SK-N-SH (cell line): Measurements from ENCODE around the gene RABGAP1L. TPM values are rescaled to one million over a fixed set of nuclear protein-coding genes. Genes with fewer than 3 reads are reported as not detected.

Source experiments
- CTCF ChIA-PET: fragments of 300-600, 350-600 bp; formaldehyde crosslinking; extraction: SDS; loops from one replicate; lab custom pipeline; 2021; lab: Yijun Ruan, JAX
- POLR2A ChIA-PET: fragments of 350-600 bp; sonication (Branson Sonifier 250); formaldehyde crosslinking; extraction: SDS; loops from one replicate; lab custom pipeline; 2020; ENCODE audit warnings: antibody characterized with exemption, inconsistent platforms; lab: Yijun Ruan, JAX
- DNase-seq: peaks from one replicate; pipeline ENCODE4 v3.0.0; 2012
- H2AFZ ChIP-seq: fragments of 200-600 bp; sonication (generic); 2 replicates; pipeline ENCODE4 v1.8.1; 2016; ENCODE audit warnings: antibody characterized with exemption, mild to moderate bottlenecking, low read depth
- H3F3A ChIP-seq: fragments of 200-600 bp; sonication (generic); replicated peaks from 2 replicates; pipeline ENCODE3; 2016; ENCODE audit warnings: antibody characterized with exemption, mild to moderate bottlenecking; ENCODE audit not compliant: insufficient read depth
- H3K27ac ChIP-seq, 2 experiments: fragments of 200-500 bp in 1 of 2; fragments of 200-600 bp in 1 of 2; sonication (Bioruptor generic) in 1 of 2; sonication (generic), shearing (Covaris generic) in 1 of 2; 2 replicates each; pipeline versions ENCODE4 v1.5.1 to v1.6.1; 2014 to 2016; ENCODE audit warnings: low read depth in 2 of 2, inconsistent platforms in 1 of 2, low read length in 1 of 2, mild to moderate bottlenecking in 1 of 2, mixed read lengths in 1 of 2
- H3K27me3 ChIP-seq: fragments of 200-600 bp; sonication (generic), shearing (Covaris generic); 2 replicates; pipeline ENCODE4 v1.6.1; 2016; ENCODE audit warnings: mixed run types; ENCODE audit not compliant: insufficient read depth
- H3K36me3 ChIP-seq, 2 experiments: fragments of 200-500 bp in 1 of 2; fragments of 200-600 bp in 1 of 2; sonication (Bioruptor generic) in 1 of 2; sonication (generic) in 1 of 2; replicated peaks in 1 of 2; 2 replicates each; pipeline versions ENCODE3 to v1.5.1; 2014 to 2016; ENCODE audit warnings: low read length in 1 of 2, mild to moderate bottlenecking in 1 of 2; ENCODE audit not compliant: insufficient read depth in 2 of 2, control insufficient read depth in 1 of 2
- H3K4me1 ChIP-seq, 2 experiments: fragments of 200-500 bp in 1 of 2; fragments of 200-600 bp in 1 of 2; sonication (Bioruptor generic) in 1 of 2; sonication (generic), shearing (Covaris generic) in 1 of 2; 2 replicates each; pipeline versions ENCODE4 v1.5.1 to v1.6.1; 2014 to 2016; ENCODE audit warnings: low read depth in 1 of 2, low read length in 1 of 2, mixed run types in 1 of 2; ENCODE audit not compliant: insufficient read depth in 2 of 2, control insufficient read depth in 1 of 2
- H3K4me2 ChIP-seq: fragments of 200-600 bp; sonication (generic), shearing (Covaris generic); 2 replicates; pipeline ENCODE4 v1.6.1; 2017; ENCODE audit warnings: mixed run types
- H3K4me3 ChIP-seq, 2 experiments: fragments of 200-500 bp in 1 of 2; fragments of 200-600 bp in 1 of 2; sonication (Bioruptor generic) in 1 of 2; sonication (generic), shearing (Covaris generic) in 1 of 2; 2 replicates each; pipeline versions ENCODE4 v1.5.1 to v1.8.1; 2014 to 2016; ENCODE audit warnings: low read depth in 2 of 2, inconsistent platforms in 1 of 2, low read length in 1 of 2, mild to moderate bottlenecking in 1 of 2, mixed read lengths in 1 of 2, moderate library complexity in 1 of 2
- H3K79me2 ChIP-seq: fragments of 200-600 bp; sonication (generic); 2 replicates; pipeline ENCODE4 v1.8.1; 2017; ENCODE audit warnings: mild to moderate bottlenecking; ENCODE audit not compliant: insufficient read depth
- H3K9ac ChIP-seq: fragments of 200-600 bp; sonication (generic); 2 replicates; pipeline ENCODE4 v1.6.1; 2017; ENCODE audit warnings: mixed run types
- H3K9me2 ChIP-seq: fragments of 200-600 bp; sonication (generic); 2 replicates; pipeline ENCODE4 v1.6.1; 2017; ENCODE audit warnings: mixed run types
- H3K9me3 ChIP-seq: fragments of 200-600 bp; sonication (generic); 2 replicates; pipeline ENCODE4 v1.6.1; 2017; ENCODE audit warnings: mixed run types, mild to moderate bottlenecking, moderate library complexity
- H4K20me1 ChIP-seq: fragments of 200-600 bp; sonication (generic); 2 replicates; pipeline ENCODE4 v1.6.1; 2017; ENCODE audit warnings: mild to moderate bottlenecking, mixed run types; ENCODE audit not compliant: insufficient read depth
- CHD2 ChIP-seq: fragments of 150-350 bp; IDR thresholded peaks from 2 replicates; pipeline ENCODE4 v1.6.1; 2018; ENCODE audit warnings: low read length; ENCODE audit not compliant: partially characterized antibody
- CTCF ChIP-seq: fragments of 200-600 bp; sonication (generic); IDR thresholded peaks from 2 replicates; pipeline ENCODE4 v1.6.1; 2017; ENCODE audit warnings: antibody characterized with exemption, mild to moderate bottlenecking, moderate library complexity
- ELF1 ChIP-seq: IDR thresholded peaks from 2 replicates; pipeline ENCODE4 v1.4.0; 2012
- EZH2phosphoT487 ChIP-seq: fragments of 200-600 bp; sonication (generic); IDR thresholded peaks from 2 replicates; pipeline ENCODE4 v1.6.1; 2017; ENCODE audit warnings: low read depth, mixed run types, mild to moderate bottlenecking, antibody characterized with exemption, moderate library complexity, borderline replicate concordance
- FOXM1 ChIP-seq: IDR thresholded peaks from 2 replicates; pipeline ENCODE4 v1.4.0; 2012; ENCODE audit warnings: low read depth, mild to moderate bottlenecking
- GATA2 ChIP-seq: sonication (generic); formaldehyde crosslinking; IDR thresholded peaks from 2 replicates; pipeline ENCODE4 v1.5.0; 2020; ENCODE audit warnings: mild to moderate bottlenecking, missing genetic modification reagents
- IRF3 ChIP-seq: fragments of 150-350 bp; IDR thresholded peaks from 2 replicates; pipeline ENCODE4 v1.6.1; 2016; ENCODE audit warnings: mild to moderate bottlenecking, low read depth, low read length
- JUND ChIP-seq: IDR thresholded peaks from 2 replicates; pipeline ENCODE4 v1.4.0; 2012
- MAX ChIP-seq: IDR thresholded peaks from 2 replicates; pipeline ENCODE4 v1.4.0; 2012; ENCODE audit warnings: low read depth
- MXI1 ChIP-seq: IDR thresholded peaks from 2 replicates; pipeline ENCODE4 v1.6.1; 2012; ENCODE audit warnings: mild to moderate bottlenecking, low read depth, low read length, improper control_type of control experiment
- PBX3 ChIP-seq: IDR thresholded peaks from 2 replicates; pipeline ENCODE4; 2012
- RAD21 ChIP-seq: IDR thresholded peaks from 2 replicates; pipeline ENCODE4 v1.6.1; 2012; ENCODE audit warnings: mild to moderate bottlenecking, low read length
- RXRA ChIP-seq: IDR thresholded peaks from 2 replicates; pipeline ENCODE4 v1.4.0; 2012; ENCODE audit warnings: low read depth, mild to moderate bottlenecking, borderline replicate concordance
- SMC3 ChIP-seq: IDR thresholded peaks from 2 replicates; pipeline ENCODE4 v1.6.1; 2012; ENCODE audit warnings: low read depth, low read length, improper control_type of control experiment
- TCF12 ChIP-seq: IDR thresholded peaks from 2 replicates; pipeline ENCODE4 v1.4.0; 2012
- YY1 ChIP-seq: IDR thresholded peaks from 2 replicates; pipeline ENCODE4 v1.4.0; 2012; ENCODE audit warnings: low read depth, mild to moderate bottlenecking
- WGBS: methylation state at CpG from one replicate; pipeline ENCODE4 v1.1.6; 2017; ENCODE audit warnings: low lambda C conversion rate; 5-methylcytosine and 5-hydroxymethylcytosine counted together
- polyA plus RNA-seq, 3 experiments: library from polyadenylated mRNA; depleted of rRNA; stranded (reverse); fragments of >200 nt; gene quantifications; 2 replicates each; pipeline ENCODE4 v1.2.3, GENCODE V29; 2012

Gene RABGAP1L
- polyA plus RNA-seq, 1 of the 3 experiments (the other 2 are of a cell fraction) = 7.2 TPM

GRCh38 chr1:174206148-174206836 is 47.0 kb downstream of the RABGAP1L start:
- no peak overlapping the region for H3K4me2 ChIP-seq
- H3K9ac ChIP-seq = no peak overlapping the region
- ChIA-PET POLR2A (no interaction called here), CTCF (interaction anchor here (0.9 to 3.2 kb wide), 6 partner anchors 11 to 774 kb away, joined by 3 to 18 read pairs (median 4); no protein-coding TSS in a partner anchor)
- TF ChIP-seq RAD21 (no peak), MXI1 (no peak), SMC3 (no peak), PBX3 (no peak), IRF3 (no peak), TCF12 (no peak), EZH2phosphoT487 (no peak), CTCF (no peak), YY1 (no peak), MAX (no peak)
- H3K9me3 ChIP-seq = no peaks in the 10 kb centered on the region
- no peaks in the 10 kb centered on the region for H4K20me1 ChIP-seq
- H3K4me3 ChIP-seq = no peak overlapping the region
- H2AFZ ChIP-seq = no peak overlapping the region; the same call in 1 of the 2 replicates
- H3K79me2 ChIP-seq = peaks cover 22% of the 10 kb centered on the region
- H3K9me2 ChIP-seq = no peaks in the 10 kb centered on the region
- H3K27ac ChIP-seq = no peak overlapping the region
- 92% methylated on average over 5 of the region's 5 CpGs for WGBS
- H3K36me3 ChIP-seq = no peaks in the 10 kb centered on the region
- no peak for DNase-seq
- no peaks in the 10 kb centered on the region for H3K4me1 ChIP-seq
- H3F3A ChIP-seq = no peaks in the 10 kb centered on the region
- no peaks in the 10 kb centered on the region for H3K27me3 ChIP-seq

- H3F3A ChIP-seq = no peaks in the 10 kb centered on the region
- WGBS = 83% methylated on average over 5 of the region's 5 CpGs
- no peaks in the 10 kb centered on the region for H4K20me1 ChIP-seq
- no peaks in the 10 kb centered on the region for H3K9me3 ChIP-seq
- TF ChIP-seq CHD2 (no peak), FOXM1 (no peak), RXRA (no peak), ELF1 (no peak), JUND (no peak), IRF3 (no peak), GATA2 (CRISPR knock-in tag) (no peak)
- H3K9me2 ChIP-seq = no peaks in the 10 kb centered on the region
- peaks cover 15% of the 10 kb centered on the region for H3K79me2 ChIP-seq
- POLR2A ChIA-PET = no interaction called here
- H2AFZ ChIP-seq = no peak overlapping the region
- no peak overlapping the region for H3K9ac ChIP-seq
- no peak overlapping the region for H3K4me2 ChIP-seq
- no peaks in the 10 kb centered on the region for H3K36me3 ChIP-seq
- H3K4me3 ChIP-seq = no peak overlapping the region
- no peaks in the 10 kb centered on the region for H3K4me1 ChIP-seq
- no peak overlapping the region for H3K27ac ChIP-seq
- no peak for DNase-seq
- no peaks in the 10 kb centered on the region for H3K27me3 ChIP-seq
- CTCF ChIA-PET = interaction anchor here (1.2 kb wide), 1 partner anchor 8 kb away, joined by 4 read pairs; no protein-coding TSS in a partner anchor
Observed at GRCh38 chr1:174209347-174210187, 50.2 kb downstream of the RABGAP1L start.
